HEK293 (cell line): ENCODE data around the gene ARHGEF35.

ENCODE experiments used
- SETDB1 ChIP-seq: IDR thresholded peaks from one replicate; pipeline ENCODE4 v1.6.1; 2017; ENCODE audit warnings: mild to moderate bottlenecking, low read length, moderate library complexity, mixed read lengths; ENCODE audit not compliant: insufficient read length
- ZNF10 ChIP-seq: fragments of 450-650 bp; formaldehyde crosslinking; IDR thresholded peaks from 2 replicates; pipeline ENCODE4 v1.5.1; 2017; ENCODE audit warnings: missing biosample characterization, missing genetic modification characterization
- ZNF19 ChIP-seq: fragments of 450-650 bp; formaldehyde crosslinking; IDR thresholded peaks from 2 replicates; pipeline ENCODE4; 2016; ENCODE audit warnings: missing biosample characterization, missing genetic modification characterization, low read depth
- ZNF274 ChIP-seq, 2 experiments: fragments of 200-500 bp in 1 of 2; fragments of 450-650 bp in 1 of 2; sonication (Bioruptor generic) in 1 of 2; formaldehyde crosslinking in 1 of 2; IDR thresholded peaks; 2 replicates each; pipeline versions ENCODE4 v1.5.1 to v1.6.1; 2014 to 2016; ENCODE audit warnings: borderline replicate concordance in 1 of 2, inconsistent platforms in 1 of 2, low read length in 1 of 2, missing biosample characterization in 1 of 2, missing genetic modification characterization in 1 of 2
- TF ChIP-seq, protein P1 (sequence below): fragments of 450-650 bp; formaldehyde crosslinking; IDR thresholded peaks from 2 replicates; pipeline ENCODE4 v1.5.1; 2016; ENCODE audit warnings: missing biosample characterization, missing genetic modification characterization

DNA sequence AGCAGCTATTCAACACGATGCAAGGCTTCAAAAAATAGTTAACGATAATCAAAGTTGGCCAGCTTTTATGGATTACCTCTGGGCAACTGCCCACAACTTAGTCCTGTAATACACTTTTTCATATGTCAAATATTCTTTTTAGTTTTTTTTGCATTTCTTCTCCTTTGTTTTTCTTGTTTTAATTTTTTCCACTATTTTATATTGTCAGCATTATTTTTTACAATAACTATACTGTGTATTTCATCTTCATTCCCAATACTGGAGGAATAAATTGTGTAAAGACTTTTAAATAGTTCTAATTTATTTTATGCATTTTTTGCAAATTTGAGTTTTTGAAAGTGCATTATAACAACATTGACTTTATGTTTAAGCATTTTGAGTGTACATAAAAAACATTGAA is 30.8 kb downstream of the ARHGEF35 start:
- TF ChIP-seq SETDB1, result no peak
- TF ChIP-seq, protein P1, sequence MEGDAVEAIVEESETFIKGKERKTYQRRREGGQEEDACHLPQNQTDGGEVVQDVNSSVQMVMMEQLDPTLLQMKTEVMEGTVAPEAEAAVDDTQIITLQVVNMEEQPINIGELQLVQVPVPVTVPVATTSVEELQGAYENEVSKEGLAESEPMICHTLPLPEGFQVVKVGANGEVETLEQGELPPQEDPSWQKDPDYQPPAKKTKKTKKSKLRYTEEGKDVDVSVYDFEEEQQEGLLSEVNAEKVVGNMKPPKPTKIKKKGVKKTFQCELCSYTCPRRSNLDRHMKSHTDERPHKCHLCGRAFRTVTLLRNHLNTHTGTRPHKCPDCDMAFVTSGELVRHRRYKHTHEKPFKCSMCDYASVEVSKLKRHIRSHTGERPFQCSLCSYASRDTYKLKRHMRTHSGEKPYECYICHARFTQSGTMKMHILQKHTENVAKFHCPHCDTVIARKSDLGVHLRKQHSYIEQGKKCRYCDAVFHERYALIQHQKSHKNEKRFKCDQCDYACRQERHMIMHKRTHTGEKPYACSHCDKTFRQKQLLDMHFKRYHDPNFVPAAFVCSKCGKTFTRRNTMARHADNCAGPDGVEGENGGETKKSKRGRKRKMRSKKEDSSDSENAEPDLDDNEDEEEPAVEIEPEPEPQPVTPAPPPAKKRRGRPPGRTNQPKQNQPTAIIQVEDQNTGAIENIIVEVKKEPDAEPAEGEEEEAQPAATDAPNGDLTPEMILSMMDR, result no peak
- no peak for TF ChIP-seq ZNF10 (tag by site-specific recombination)
- no peak for TF ChIP-seq ZNF274 (IDR thresholded peaks at IDR 0.05; ENCODE audit: low read length)
- no peak for TF ChIP-seq ZNF274 (tag by site-specific recombination; IDR thresholded peaks at IDR 0.05; ENCODE audit: borderline replicate concordance)
- TF ChIP-seq ZNF19 (tag by site-specific recombination), result no peak
